ENCODE measurements around the gene HOMER2.

HOMER2 gene

DNA sequence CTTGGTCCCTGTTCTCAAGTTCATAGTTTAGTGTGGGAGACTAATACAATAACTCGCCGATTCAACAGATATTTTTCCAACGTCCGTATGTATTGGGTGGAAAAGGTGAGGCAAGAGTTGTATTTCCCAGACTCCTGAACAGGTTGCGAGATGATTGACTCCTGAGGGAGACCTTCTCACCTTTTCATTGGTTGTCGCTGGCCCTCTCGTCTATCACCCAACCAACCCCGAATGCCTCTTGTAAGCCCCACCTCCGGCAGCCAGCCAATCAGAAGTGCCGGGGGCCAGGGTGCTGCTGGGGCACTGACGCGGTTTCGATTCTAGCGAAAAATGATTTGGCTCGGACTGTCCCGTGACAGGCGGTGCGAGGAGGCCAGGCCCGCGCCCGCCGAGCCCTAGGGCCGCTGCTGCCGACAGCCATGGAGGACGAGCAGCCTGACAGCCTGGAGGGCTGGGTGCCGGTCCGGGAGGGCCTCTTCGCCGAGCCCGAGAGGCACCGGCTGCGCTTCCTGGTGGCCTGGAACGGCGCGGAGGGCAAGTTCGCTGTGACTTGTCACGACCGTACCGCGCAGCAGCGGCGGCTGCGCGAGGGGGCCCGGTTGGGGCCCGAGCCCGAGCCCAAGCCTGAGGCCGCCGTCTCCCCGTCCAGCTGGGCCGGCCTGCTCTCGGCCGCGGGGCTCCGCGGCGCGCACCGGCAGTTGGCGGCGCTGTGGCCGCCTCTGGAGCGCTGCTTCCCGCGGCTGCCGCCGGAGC is 143.0 kb downstream of the HOMER2 start, which contains the start of gene WHAMM:
Gene WHAMM (plus strand): TSS at position 321 of the 753 bp plus-strand sequence. CDS start 99 bp downstream, at position 420.
- peaks cover 26% of the 10 kb centered on the region for H3K4me1 ChIP-seq (ENCODE audit: insufficient read depth, low read length)
- DNase-seq, result peak; percentile 95

DNA sequence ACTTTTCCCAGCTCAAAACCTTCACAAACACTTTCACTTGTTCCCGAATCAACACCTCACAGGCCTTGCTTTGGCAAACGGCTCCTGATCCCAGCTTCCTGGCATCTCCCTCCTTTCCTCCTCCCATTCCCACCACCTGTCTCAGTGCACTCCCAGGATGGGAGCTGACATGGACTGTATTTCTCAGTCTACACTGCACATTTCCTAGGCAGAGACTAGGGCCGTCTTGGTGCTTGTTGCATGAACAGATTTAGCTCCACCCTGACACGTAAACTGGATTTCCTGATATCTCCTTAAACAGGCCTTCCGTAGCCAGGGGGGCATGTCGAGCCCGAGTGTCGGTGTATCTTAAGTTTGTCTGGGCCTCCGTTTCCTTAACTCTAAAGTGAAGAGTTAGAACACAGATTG is 143.9 kb downstream of the HOMER2 start:
- H3K9ac ChIP-seq (ENCODE audit: low read depth, low read length), result no peak overlapping the region
- H3K27me3 ChIP-seq (ENCODE audit: insufficient read depth, low read length, poor library complexity), result no peaks in the 10 kb centered on the region
- H3K27ac ChIP-seq (ENCODE audit: low read length), result no peak overlapping the region
- H3K79me2 ChIP-seq (ENCODE audit: insufficient read depth, low read length), result peaks cover 40% of the 10 kb centered on the region
- H3K9me3 ChIP-seq (ENCODE audit: insufficient read depth, low read length, severe bottlenecking), result no peaks in the 10 kb centered on the region
- H3K4me3 ChIP-seq (ENCODE audit: low read depth in 1 of 2, low read length in 2 of 2), result peak overlapping the region in 1 of 2 experiments; percentile 95; a peak in 2 of 4 replicates
- H3K4me2 ChIP-seq (ENCODE audit: insufficient read depth, low read length), result peak overlapping the region; percentile 66
- ATAC-seq (ENCODE audit: insufficient read depth, low read depth) (no peak), DNase-seq (no peak)
- H4K20me1 ChIP-seq (ENCODE audit: insufficient read depth, low read length), result peaks cover 11% of the 10 kb centered on the region; the same call in 1 of the 2 replicates
- peak overlapping the region; percentile 80 for H2AFZ ChIP-seq (ENCODE audit: low read depth, low read length)
- H3K4me1 ChIP-seq (ENCODE audit: insufficient read depth, low read length), result peaks cover 26% of the 10 kb centered on the region
- H3K36me3 ChIP-seq (ENCODE audit: insufficient read depth, low read length), result peaks cover 13% of the 10 kb centered on the region
- no peak for TF ChIP-seq EZH2 (IDR thresholded peaks at IDR 0.05; ENCODE audit: borderline replicate concordance, low read depth, low read length, severe bottlenecking)
- TF ChIP-seq, protein P1, sequence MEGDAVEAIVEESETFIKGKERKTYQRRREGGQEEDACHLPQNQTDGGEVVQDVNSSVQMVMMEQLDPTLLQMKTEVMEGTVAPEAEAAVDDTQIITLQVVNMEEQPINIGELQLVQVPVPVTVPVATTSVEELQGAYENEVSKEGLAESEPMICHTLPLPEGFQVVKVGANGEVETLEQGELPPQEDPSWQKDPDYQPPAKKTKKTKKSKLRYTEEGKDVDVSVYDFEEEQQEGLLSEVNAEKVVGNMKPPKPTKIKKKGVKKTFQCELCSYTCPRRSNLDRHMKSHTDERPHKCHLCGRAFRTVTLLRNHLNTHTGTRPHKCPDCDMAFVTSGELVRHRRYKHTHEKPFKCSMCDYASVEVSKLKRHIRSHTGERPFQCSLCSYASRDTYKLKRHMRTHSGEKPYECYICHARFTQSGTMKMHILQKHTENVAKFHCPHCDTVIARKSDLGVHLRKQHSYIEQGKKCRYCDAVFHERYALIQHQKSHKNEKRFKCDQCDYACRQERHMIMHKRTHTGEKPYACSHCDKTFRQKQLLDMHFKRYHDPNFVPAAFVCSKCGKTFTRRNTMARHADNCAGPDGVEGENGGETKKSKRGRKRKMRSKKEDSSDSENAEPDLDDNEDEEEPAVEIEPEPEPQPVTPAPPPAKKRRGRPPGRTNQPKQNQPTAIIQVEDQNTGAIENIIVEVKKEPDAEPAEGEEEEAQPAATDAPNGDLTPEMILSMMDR (IDR thresholded peaks at IDR 0.05; ENCODE audit: borderline replicate concordance, extremely low read depth, low read length, poor library complexity, severe bottlenecking), result no peak

More for the DNA sequence above, 143.0 kb downstream of the HOMER2 start, which contains the start of gene WHAMM:
- Histone ChIP-seq H3K4me3 (ENCODE audit: low read depth in 1 of 2, low read length in 2 of 2) (peak within 1 kb of the TSS; percentile 95), H3K27ac (ENCODE audit: low read length) (peak within 1 kb of the TSS; percentile 90), H3K9ac (ENCODE audit: low read depth, low read length) (peak within 1 kb of the TSS; percentile 95), H2AFZ (ENCODE audit: low read depth, low read length) (peak within 1 kb of the TSS; percentile 88), H3K9me3 (ENCODE audit: insufficient read depth, low read length, severe bottlenecking) (no peaks in the 10 kb centered on the region), H3K4me2 (ENCODE audit: insufficient read depth, low read length) (peak within 1 kb of the TSS; percentile 66), H3K79me2 (ENCODE audit: insufficient read depth, low read length) (peaks cover 45% of the 10 kb centered on the region), H4K20me1 (ENCODE audit: insufficient read depth, low read length) (peaks cover 15% of the 10 kb centered on the region; the same call in 1 of the 2 replicates), H3K36me3 (ENCODE audit: insufficient read depth, low read length) (peaks cover 21% of the 10 kb centered on the region), H3K27me3 (ENCODE audit: insufficient read depth, low read length, poor library complexity) (no peaks in the 10 kb centered on the region)
- ATAC-seq (ENCODE audit: insufficient read depth, low read depth), result peak; percentile 98
- no peak for TF ChIP-seq EZH2 (IDR thresholded peaks at IDR 0.05; ENCODE audit: borderline replicate concordance, low read depth, low read length, severe bottlenecking)
- TF ChIP-seq, protein P1 (IDR thresholded peaks at IDR 0.05; ENCODE audit: borderline replicate concordance, extremely low read depth, low read length, poor library complexity, severe bottlenecking), result peak; percentile 24

DNA sequence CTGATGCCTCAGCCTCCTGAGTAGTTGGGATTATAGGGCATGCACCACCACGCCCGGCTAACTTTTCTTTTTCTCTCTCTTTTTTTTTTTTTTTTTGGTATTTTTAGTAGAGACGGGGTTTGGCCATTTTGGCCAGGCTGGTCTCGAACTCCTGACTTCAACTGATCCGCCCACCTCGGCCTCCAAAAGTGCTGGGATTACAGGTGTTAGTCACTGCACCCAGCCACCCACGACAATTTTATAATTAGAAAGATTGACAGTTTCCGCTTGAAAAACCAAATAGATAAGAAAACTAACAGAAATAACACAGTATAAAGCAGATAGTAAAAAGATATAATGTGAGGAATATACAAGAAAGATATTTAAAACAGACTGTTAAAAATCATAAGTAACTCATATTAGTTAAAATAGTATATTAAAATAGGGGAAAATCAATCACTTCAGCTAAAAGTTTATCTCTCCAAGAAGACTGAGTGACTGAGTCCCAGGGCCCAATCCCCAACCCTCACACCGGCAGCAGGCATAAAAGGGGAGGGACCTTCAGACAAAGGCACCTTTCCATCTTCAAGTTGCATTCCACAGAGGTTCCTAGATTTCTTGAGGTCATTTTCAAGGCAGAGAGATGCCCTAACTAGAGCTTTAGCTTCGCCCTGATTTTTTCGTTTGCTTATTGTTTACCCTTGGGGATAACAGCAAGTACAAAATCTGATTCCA is 144.4 kb downstream of the HOMER2 start:
- no peak for DNase-seq
- Histone ChIP-seq H3K4me1 (ENCODE audit: insufficient read depth, low read length) (peaks cover 26% of the 10 kb centered on the region), H3K27ac (ENCODE audit: low read length) (no peak overlapping the region)

More for the DNA sequence above, 144.4 kb downstream of the HOMER2 start:
- Histone ChIP-seq H3K36me3 (ENCODE audit: insufficient read depth, low read length) (peaks cover 8% of the 10 kb centered on the region), H4K20me1 (ENCODE audit: insufficient read depth, low read length) (peaks cover 11% of the 10 kb centered on the region; the same call in 1 of the 2 replicates), H3K79me2 (ENCODE audit: insufficient read depth, low read length) (peaks cover 36% of the 10 kb centered on the region), H3K4me2 (ENCODE audit: insufficient read depth, low read length) (no peak overlapping the region), H3K4me3 (ENCODE audit: low read depth in 1 of 2, low read length in 2 of 2) (no peak overlapping the region), H2AFZ (ENCODE audit: low read depth, low read length) (peak overlapping the region; percentile 80), H3K27me3 (ENCODE audit: insufficient read depth, low read length, poor library complexity) (peaks cover 2% of the 10 kb centered on the region), H3K9ac (ENCODE audit: low read depth, low read length) (no peak overlapping the region), H3K9me3 (ENCODE audit: insufficient read depth, low read length, severe bottlenecking) (no peaks in the 10 kb centered on the region)
- no peak for ATAC-seq (ENCODE audit: insufficient read depth, low read depth)
- TF ChIP-seq EZH2 (IDR thresholded peaks at IDR 0.05; ENCODE audit: borderline replicate concordance, low read depth, low read length, severe bottlenecking), result no peak
- TF ChIP-seq, protein P1 (IDR thresholded peaks at IDR 0.05; ENCODE audit: borderline replicate concordance, extremely low read depth, low read length, poor library complexity, severe bottlenecking), result no peak

Data from DND-41 (cell line).